Measurements from ENCODE around the gene BST2.

The BST2 gene

GRCh38 chr19:17405250-17406045, at the start of gene BST2:
BST2 (minus strand) TSS chr19:17405630; CDS start chr19:17405575, 55 bp downstream.
- DNase-seq = peak; percentile 38

- DNase-seq = no peak
These were observed 49.2 kb upstream of the BST2 start for GRCh38 chr19:17454576-17455071.

- DNase-seq = no peak
These were observed 46.4 kb upstream of the BST2 start for GRCh38 chr19:17451820-17452219.

- peak; percentile 66 for DNase-seq
These were observed 45.0 kb upstream of the BST2 start for GRCh38 chr19:17450264-17451075.

GRCh38 chr19:17448131-17448967, 42.9 kb upstream of the BST2 start, which contains the start of gene TMEM221:
TMEM221 (minus strand) TSS chr19:17448668; CDS start chr19:17448462, 206 bp downstream.
- peak; percentile 59 for DNase-seq

- no peak for DNase-seq
These were observed 42.3 kb upstream of the BST2 start for GRCh38 chr19:17447704-17448130.

GRCh38 chr19:17445526-17446165, 40.2 kb upstream of the BST2 start:
- no peak for DNase-seq

GRCh38 chr19:17441241-17442021, 36.0 kb upstream of the BST2 start:
- no peak for DNase-seq

GRCh38 chr19:17436874-17437267, 31.4 kb upstream of the BST2 start:
- DNase-seq = no peak

- DNase-seq = no peak
These were observed 30.9 kb upstream of the BST2 start for GRCh38 chr19:17436094-17436873.

- no peak for DNase-seq
These were observed 29.8 kb upstream of the BST2 start for GRCh38 chr19:17435218-17435617.

GRCh38 chr19:17431417-17431816, 26.0 kb upstream of the BST2 start:
- no peak for DNase-seq

- no peak for DNase-seq
These were observed 24.2 kb upstream of the BST2 start for GRCh38 chr19:17429641-17430113.

GRCh38 chr19:17424743-17425365, 19.4 kb upstream of the BST2 start:
- DNase-seq = no peak

- no peak for DNase-seq
These were observed 18.2 kb upstream of the BST2 start for GRCh38 chr19:17423429-17424208.

GRCh38 chr19:17421942-17422341, 16.5 kb upstream of the BST2 start:
- no peak for DNase-seq

GRCh38 chr19:17420475-17420924, 15.1 kb upstream of the BST2 start:
- DNase-seq = no peak

- DNase-seq = peak; percentile 97
These were observed 14.4 kb upstream of the BST2 start, which contains the start of gene MVB12A for GRCh38 chr19:17419621-17420474. MVB12A (plus strand) TSS chr19:17420047; CDS start chr19:17420136, 89 bp downstream.
